ENCODE results near the gene ADAMTSL3.

Gene ADAMTSL3

DNA sequence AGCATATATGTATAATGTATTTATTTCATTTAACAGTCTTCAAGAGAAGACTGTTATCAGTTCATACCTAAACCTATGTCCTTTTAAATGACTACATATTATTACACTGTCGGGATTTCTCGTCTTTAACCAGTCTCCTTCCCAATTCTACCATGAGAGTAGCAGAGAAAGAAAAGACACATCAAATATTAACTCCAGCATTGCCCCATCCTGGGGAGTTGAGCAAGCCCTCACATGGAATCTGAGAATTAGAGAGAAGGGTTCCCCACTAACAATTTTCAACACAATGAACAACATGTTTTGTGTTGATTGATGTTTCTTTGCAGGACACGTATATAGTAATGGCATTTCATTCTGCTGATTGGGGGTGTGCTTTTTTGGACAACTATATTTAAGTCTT is 257.4 kb downstream of the ADAMTSL3 start:
- no peak for TF ChIP-seq TEAD4 (IDR thresholded peaks at IDR 0.05)
- no peak for TF ChIP-seq NFIC (IDR thresholded peaks at IDR 0.05)
- no peak for TF ChIP-seq EGR1 (IDR thresholded peaks at IDR 0.05)
- TF ChIP-seq TAF1 (IDR thresholded peaks at IDR 0.05; ENCODE audit: low read depth) = no peak
- TF ChIP-seq, protein P1, sequence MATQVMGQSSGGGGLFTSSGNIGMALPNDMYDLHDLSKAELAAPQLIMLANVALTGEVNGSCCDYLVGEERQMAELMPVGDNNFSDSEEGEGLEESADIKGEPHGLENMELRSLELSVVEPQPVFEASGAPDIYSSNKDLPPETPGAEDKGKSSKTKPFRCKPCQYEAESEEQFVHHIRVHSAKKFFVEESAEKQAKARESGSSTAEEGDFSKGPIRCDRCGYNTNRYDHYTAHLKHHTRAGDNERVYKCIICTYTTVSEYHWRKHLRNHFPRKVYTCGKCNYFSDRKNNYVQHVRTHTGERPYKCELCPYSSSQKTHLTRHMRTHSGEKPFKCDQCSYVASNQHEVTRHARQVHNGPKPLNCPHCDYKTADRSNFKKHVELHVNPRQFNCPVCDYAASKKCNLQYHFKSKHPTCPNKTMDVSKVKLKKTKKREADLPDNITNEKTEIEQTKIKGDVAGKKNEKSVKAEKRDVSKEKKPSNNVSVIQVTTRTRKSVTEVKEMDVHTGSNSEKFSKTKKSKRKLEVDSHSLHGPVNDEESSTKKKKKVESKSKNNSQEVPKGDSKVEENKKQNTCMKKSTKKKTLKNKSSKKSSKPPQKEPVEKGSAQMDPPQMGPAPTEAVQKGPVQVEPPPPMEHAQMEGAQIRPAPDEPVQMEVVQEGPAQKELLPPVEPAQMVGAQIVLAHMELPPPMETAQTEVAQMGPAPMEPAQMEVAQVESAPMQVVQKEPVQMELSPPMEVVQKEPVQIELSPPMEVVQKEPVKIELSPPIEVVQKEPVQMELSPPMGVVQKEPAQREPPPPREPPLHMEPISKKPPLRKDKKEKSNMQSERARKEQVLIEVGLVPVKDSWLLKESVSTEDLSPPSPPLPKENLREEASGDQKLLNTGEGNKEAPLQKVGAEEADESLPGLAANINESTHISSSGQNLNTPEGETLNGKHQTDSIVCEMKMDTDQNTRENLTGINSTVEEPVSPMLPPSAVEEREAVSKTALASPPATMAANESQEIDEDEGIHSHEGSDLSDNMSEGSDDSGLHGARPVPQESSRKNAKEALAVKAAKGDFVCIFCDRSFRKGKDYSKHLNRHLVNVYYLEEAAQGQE (IDR thresholded peaks at IDR 0.05; ENCODE audit: low read depth) = no peak
- TF ChIP-seq FOXM1 (IDR thresholded peaks at IDR 0.05; ENCODE audit: borderline replicate concordance, low read depth) = no peak

DNA sequence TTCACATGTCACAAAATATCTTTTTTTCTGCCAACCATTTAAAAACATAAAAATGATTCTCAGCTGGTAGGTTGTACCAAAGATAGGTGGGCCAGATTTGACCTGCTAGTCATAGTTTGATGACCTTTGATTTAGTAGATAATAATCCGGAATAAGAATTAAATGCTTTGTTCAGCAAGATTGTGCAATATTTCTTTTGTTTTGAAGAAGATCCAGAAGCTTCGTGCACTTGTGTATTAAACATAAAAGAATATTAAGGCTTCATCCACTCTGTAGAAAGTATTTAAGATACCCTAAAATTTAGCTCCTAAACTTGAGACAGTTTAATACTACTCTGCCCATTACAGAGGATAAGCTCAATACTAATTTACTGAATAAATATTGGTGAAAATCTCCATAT is 258.4 kb downstream of the ADAMTSL3 start:
- TF ChIP-seq, protein P2, sequence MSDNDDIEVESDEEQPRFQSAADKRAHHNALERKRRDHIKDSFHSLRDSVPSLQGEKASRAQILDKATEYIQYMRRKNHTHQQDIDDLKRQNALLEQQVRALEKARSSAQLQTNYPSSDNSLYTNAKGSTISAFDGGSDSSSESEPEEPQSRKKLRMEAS (IDR thresholded peaks at IDR 0.05) = no peak
- no peak for TF ChIP-seq EP300 (IDR thresholded peaks at IDR 0.05; ENCODE audit: borderline replicate concordance)
- TF ChIP-seq, protein P3, sequence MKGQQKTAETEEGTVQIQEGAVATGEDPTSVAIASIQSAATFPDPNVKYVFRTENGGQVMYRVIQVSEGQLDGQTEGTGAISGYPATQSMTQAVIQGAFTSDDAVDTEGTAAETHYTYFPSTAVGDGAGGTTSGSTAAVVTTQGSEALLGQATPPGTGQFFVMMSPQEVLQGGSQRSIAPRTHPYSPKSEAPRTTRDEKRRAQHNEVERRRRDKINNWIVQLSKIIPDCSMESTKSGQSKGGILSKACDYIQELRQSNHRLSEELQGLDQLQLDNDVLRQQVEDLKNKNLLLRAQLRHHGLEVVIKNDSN (IDR thresholded peaks at IDR 0.05) = no peak
- no peak for TF ChIP-seq TEAD4 (IDR thresholded peaks at IDR 0.05)
- TF ChIP-seq EGR1 (IDR thresholded peaks at IDR 0.05) = no peak
- no peak for TF ChIP-seq CEBPB (IDR thresholded peaks at IDR 0.05)
- TF ChIP-seq TCF12 (IDR thresholded peaks at IDR 0.05; ENCODE audit: low read depth) = no peak
- TF ChIP-seq ZBTB7A (IDR thresholded peaks at IDR 0.05; ENCODE audit: low read depth) = no peak
- no peak for TF ChIP-seq YY1 (IDR thresholded peaks at IDR 0.05; ENCODE audit: low read depth)

DNA sequence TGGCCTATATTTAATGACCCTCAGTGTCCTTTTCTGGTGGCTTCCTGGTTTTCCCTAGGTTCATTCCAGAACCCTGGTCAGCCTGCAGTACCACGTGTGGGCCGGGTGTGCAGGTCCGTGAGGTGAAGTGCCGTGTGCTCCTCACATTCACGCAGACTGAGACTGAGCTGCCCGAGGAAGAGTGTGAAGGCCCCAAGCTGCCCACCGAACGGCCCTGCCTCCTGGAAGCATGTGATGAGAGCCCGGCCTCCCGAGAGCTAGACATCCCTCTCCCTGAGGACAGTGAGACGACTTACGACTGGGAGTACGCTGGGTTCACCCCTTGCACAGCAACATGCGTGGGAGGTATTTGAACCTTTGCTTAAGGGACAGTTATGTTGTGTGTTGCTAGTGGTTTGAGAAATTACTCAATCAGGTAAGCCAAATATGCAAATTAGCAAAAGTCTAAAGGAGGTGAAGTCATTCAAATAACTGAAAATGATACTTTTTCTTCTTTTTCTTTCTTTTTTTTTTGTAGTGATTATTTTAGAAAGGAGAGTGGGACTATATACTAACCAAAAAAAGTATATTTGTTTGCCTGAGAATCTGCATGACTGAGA is 259.2 kb downstream of the ADAMTSL3 start:
- no peak for TF ChIP-seq CEBPB (IDR thresholded peaks at IDR 0.05)

DNA sequence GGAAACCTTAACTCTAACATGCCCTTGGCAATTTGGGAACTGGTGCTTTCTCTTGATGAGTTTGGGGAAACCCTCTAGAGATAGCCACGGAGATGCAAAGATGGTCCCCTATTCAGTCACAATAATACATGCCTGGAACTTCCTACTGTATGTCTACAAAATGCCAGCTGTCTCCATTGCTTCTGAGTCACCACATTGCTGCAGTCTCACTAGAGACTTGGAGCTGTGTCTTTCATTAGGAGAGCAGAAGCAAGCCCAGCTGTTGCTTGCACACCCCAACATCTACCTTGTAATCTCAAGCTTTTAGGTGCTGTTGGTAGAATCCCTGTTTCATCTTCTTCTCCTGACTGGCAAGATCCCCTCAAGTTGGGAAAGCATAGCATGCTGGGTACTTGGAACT is 261.0 kb downstream of the ADAMTSL3 start:
- no peak for TF ChIP-seq RAD21 (IDR thresholded peaks at IDR 0.05; ENCODE audit: low read depth)
- no peak for TF ChIP-seq YY1 (IDR thresholded peaks at IDR 0.05; ENCODE audit: low read depth)
- no peak for TF ChIP-seq TCF12 (IDR thresholded peaks at IDR 0.05; ENCODE audit: low read depth)

DNA sequence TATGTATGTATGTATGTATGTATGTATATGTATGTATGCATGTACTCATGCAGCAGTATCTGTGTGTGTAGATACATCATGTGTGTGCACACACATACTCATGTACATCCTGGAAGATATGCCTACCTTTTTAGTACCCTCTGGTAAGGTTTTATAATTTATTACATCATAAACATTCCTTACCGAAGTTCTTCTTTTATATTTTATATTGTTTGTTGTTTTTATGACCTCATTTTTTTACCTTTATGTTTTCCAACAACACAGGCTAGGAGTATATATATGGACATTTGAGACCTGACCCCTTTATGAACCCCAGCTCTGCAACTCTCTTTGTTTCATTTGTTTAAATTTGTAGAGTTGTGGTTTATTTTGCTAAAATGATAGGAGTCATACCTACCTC is 263.5 kb downstream of the ADAMTSL3 start:
- TF ChIP-seq CREB1 (IDR thresholded peaks at IDR 0.05; ENCODE audit: low read depth) (no peak), ZBTB7A (IDR thresholded peaks at IDR 0.05; ENCODE audit: low read depth) (no peak), EP300 (IDR thresholded peaks at IDR 0.05; ENCODE audit: borderline replicate concordance) (no peak), TEAD4 (IDR thresholded peaks at IDR 0.05) (no peak), RAD21 (IDR thresholded peaks at IDR 0.05; ENCODE audit: low read depth) (no peak), TCF12 (IDR thresholded peaks at IDR 0.05; ENCODE audit: low read depth) (no peak), TAF1 (IDR thresholded peaks at IDR 0.05; ENCODE audit: low read depth) (no peak), FOXM1 (IDR thresholded peaks at IDR 0.05; ENCODE audit: borderline replicate concordance, low read depth) (no peak), CEBPB (IDR thresholded peaks at IDR 0.05) (no peak)
- TF ChIP-seq, protein P2 (IDR thresholded peaks at IDR 0.05) = no peak

DNA sequence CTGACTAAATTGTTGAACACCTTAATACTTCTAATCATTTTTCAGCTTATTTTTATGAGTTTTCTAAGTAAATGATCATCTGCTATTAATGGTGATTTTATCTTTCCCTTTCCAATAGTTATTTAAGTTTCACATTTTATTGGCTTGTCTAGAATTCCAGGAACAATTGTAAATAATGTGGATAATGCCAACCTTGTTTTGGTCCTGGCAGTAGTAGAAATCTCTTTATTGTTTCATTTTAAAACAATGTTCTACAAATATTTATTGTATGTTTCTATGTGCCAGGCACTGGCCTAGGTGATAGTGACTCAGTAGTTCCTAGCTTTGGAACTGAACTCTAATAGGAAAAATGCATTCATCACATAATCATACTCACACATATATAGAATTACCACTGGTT is 264.1 kb downstream of the ADAMTSL3 start:
- no peak for TF ChIP-seq NFIC (IDR thresholded peaks at IDR 0.05)
- no peak for TF ChIP-seq YY1 (IDR thresholded peaks at IDR 0.05; ENCODE audit: low read depth)
- no peak for TF ChIP-seq TAF1 (IDR thresholded peaks at IDR 0.05; ENCODE audit: low read depth)
- TF ChIP-seq RAD21 (IDR thresholded peaks at IDR 0.05; ENCODE audit: low read depth) = no peak
- TF ChIP-seq TEAD4 (IDR thresholded peaks at IDR 0.05) = no peak
- no peak for TF ChIP-seq EP300 (IDR thresholded peaks at IDR 0.05; ENCODE audit: borderline replicate concordance)
- no peak for TF ChIP-seq CREB1 (IDR thresholded peaks at IDR 0.05; ENCODE audit: low read depth)
- no peak for TF ChIP-seq CEBPB (IDR thresholded peaks at IDR 0.05)
- TF ChIP-seq, protein P2 (IDR thresholded peaks at IDR 0.05) = no peak
- TF ChIP-seq, protein P1 (IDR thresholded peaks at IDR 0.05; ENCODE audit: low read depth) = no peak
- no peak for TF ChIP-seq ZBTB7A (IDR thresholded peaks at IDR 0.05; ENCODE audit: low read depth)
- TF ChIP-seq EGR1 (IDR thresholded peaks at IDR 0.05) = no peak
- TF ChIP-seq, protein P3 (IDR thresholded peaks at IDR 0.05) = no peak
- no peak for TF ChIP-seq FOXM1 (IDR thresholded peaks at IDR 0.05; ENCODE audit: borderline replicate concordance, low read depth)
- TF ChIP-seq TCF12 (IDR thresholded peaks at IDR 0.05; ENCODE audit: low read depth) = no peak
